GM19351 (cell line): ENCODE data around the gene PTPRC.

ENCODE experiments used
- ATAC-seq: cut with Tn5 transposase; IDR thresholded peaks from one replicate; pipeline ENCODE4 v1.9.1; 2021; ENCODE audit warnings: mild to moderate bottlenecking, moderate library complexity; ENCODE audit not compliant: unreplicated experiment

Gene PTPRC

GRCh38 chr1:198805498-198806151 is 166.8 kb downstream of the PTPRC start:
- ATAC-seq: no peak

- no peak for ATAC-seq
Observed at GRCh38 chr1:198806861-198807260, 168.0 kb downstream of the PTPRC start.
